HG02884 (cell line): ENCODE measurements around the gene PRKCE.

Source experiments
- ATAC-seq: cut with Tn5 transposase; IDR thresholded peaks from one replicate; pipeline ENCODE4 v1.9.1; 2021; ENCODE audit warnings: mild to moderate bottlenecking, moderate library complexity; ENCODE audit not compliant: unreplicated experiment

Gene PRKCE

DNA sequence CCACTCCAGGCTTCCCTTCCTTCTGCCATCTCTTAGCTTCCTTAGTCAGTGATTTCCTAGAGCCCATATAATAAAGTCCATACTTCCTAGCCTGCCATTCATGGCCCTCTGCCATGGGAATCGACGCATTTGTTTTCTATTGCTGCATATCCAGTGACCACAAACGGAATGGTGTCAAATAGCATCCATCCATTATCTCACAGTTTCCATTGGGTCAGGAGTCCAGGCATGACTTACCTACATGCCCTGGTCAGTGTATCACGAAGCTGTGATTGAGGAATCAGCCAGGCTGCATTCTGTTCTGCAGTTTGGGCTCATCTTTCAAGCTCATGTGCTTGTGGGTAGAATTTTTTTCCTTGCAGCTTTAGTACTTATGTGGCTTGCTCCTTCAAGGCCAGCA lies 436.0 kb downstream of the PRKCE start:
- no peak for ATAC-seq

GRCh38 chr2:46091004-46091403 lies 439.5 kb downstream of the PRKCE start:
- ATAC-seq, result no peak

DNA sequence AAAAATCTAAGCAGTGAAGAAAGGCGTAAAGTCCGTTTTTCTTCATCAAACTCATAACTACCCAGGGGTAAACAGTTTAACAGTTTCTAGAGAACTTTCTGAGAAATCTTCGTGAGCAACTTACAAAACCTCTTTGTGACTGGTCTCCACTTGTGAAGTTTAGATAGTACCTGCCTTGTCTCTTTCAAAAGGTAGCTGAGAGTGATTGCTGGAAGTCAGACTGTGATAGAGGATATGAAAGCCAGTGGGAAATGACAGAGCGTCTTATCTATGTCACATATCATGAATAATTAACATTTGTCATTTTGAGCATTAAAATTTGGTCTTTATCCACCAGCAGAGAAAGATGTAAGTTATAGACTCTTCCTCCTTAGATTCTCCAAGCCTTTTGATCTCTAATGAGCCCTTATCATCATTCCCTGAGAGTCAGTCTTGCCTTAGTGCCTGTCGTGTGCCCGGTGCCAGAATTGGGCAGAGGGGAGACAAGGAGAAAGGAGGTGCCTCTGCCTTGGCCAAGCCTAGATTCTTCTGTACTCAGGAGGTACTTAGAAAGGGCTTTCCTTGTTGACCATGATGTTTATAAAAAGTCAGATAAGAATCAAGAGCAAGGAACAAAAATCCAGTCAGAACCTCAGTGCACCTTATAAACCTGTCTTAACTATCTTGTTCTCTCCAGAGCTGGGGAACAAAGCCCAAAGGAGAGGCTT lies 440.6 kb downstream of the PRKCE start:
- no peak for ATAC-seq

DNA sequence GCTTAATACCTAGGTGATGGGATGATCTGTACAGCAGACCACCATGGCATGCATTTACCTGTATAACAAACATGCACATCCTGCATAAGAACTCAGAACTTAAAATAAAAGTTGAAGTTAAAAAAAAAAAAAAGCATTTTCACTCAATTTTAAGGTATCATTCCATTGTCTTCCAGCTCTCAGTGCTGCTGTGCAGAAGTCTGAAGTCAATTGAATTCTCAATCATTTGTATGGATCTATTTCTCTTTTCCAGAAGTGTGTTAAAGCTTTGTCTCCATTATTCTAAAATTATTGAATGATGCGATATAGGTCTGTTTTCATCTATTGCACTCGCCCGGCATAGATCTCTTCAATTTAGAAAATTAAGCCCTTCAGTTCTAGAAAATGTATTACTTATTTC lies 443.2 kb downstream of the PRKCE start:
- ATAC-seq, result no peak

GRCh38 chr2:46095830-46096229 lies 444.4 kb downstream of the PRKCE start:
- no peak for ATAC-seq

DNA sequence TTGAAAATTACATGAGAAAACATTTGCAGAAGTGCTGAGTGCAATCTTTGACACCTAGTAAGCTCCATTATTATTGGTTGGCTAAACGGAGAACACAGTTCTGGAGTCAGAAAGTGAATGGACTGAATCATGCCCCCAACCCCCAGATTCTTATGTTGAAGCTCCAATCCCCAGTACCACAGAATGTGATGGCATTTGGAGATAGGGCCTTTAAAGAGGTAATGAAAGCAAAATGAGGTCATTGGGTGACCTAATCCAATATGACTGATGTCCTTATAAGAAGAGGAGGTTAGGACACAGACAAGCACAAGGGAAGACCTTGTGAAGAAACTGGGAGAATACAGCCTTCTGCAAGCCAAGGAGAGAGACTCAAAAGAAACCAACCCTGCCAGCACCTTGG lies 444.8 kb downstream of the PRKCE start:
- ATAC-seq, result no peak

DNA sequence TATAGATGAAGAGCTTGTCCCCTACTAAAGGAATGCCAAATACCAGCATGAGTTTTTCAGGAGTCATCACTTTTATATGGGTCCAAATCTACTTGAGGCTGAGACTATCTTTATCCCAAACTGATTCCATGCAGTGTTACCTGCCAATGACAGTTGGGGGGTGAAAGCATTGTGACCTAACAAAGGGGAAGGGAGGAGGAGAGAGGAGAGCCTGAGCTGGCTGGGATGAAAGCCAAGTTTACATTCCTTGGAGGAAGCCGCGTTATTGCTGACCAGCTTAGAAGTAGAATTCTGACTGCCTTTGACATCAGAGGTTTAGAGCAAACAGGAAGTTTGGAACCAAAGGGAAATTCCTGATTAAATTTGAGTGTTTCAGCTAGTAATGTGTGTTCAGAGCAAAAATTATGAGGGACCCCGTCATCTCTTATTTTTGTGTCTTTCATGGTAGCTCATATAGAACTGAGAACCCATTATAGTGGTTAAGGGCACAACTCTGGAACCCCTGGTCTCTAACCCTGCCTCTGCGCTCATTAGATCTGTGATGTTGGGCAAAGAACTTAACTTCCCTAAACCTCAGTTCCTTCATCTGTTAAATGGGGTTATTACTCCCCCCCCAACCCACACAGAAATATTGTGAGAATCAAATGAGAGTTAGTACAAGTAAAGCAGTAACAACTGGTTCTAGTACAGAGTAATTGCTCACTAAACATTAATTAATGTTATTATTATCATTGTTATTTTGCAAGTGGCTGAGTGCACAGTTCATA lies 446.4 kb downstream of the PRKCE start:
- ATAC-seq, result no peak

DNA sequence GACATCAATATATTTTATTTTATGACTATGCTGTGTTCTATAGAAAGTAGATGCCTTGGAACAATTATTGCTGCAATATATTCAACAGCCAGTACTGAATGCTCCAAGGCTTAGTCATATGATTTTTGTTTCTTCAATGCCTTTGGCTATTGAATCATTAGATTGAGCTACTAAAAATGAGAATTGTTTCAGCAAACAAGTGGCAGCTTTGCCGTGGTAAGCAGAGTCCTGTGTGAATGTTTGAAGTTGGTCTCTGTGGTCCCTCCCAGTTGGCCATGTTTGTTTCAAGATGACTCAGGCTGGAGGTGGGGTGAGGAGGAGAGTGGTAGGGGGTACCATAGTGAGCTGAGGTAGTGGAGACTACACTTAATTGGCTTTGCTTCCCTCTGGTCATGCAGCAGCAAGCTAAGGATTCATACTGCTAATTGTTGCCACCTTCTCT lies 447.2 kb downstream of the PRKCE start:
- no peak for ATAC-seq

GRCh38 chr2:46101557-46102220 lies 450.2 kb downstream of the PRKCE start:
- ATAC-seq, result no peak

GRCh38 chr2:46106690-46107089 lies 455.2 kb downstream of the PRKCE start:
- ATAC-seq, result no peak

- ATAC-seq, result no peak
These were observed 463.5 kb downstream of the PRKCE start for GRCh38 chr2:46114996-46115395.

- no peak for ATAC-seq
These were observed 464.7 kb downstream of the PRKCE start for GRCh38 chr2:46116150-46116549.

- no peak for ATAC-seq
These were observed 465.1 kb downstream of the PRKCE start for GRCh38 chr2:46116553-46116991.

- no peak for ATAC-seq
These were observed 465.9 kb downstream of the PRKCE start for GRCh38 chr2:46117379-46117778.

- ATAC-seq, result no peak
These were observed 466.5 kb downstream of the PRKCE start for GRCh38 chr2:46117994-46118393.

DNA sequence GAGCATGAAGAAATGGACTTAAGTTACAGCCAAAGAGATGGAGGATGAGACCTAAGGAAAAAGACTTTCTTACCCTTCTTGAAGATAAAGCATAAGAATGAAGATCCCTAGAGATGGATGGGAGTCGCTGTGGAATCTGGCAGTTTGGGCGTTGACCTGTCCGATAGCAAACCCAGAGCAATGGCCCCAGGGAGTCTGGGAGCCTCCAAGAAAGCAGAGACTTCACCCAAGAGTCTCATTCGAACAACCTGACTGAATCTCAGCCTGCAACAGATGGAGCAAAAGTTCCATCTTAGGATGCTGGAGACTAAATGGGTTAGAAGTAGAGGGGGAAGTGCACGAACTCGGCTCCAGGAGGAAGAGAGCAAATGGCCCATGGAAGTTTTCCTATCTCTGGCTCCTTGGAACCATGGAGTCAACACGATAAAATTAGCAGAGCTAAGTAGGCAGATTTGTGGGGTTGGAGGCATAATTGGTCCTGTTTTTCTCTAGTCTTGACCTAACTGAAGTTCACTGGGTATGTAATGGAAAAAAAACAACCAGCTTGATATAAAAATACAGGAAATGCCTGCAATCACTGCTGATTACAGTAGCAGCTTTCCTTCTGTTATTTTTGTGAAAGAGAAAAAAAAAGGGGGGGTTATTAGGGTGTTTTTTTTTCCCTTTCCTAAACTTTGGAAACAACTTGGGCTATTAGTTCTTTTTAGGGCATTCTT lies 467.3 kb downstream of the PRKCE start:
- ATAC-seq, result no peak

DNA sequence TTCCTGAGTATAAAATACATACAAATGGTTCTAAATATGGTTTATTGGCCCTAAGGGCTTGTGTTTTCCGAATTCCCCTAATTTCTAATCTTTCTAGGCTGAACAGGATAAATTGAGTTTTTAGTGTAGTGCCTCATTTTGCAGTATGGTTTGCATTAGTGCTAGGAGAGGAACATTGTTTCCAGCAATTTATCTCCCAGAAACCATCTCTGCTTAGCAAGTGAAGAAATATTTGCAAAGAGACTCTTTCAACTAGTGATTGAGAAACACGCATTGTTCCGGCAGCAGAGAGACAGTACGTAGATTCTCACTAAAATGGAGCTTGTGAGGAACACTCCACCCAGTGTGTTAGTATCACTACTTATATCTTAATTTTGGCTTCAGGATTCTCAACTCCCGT lies 468.0 kb downstream of the PRKCE start:
- ATAC-seq, result no peak

GRCh38 chr2:46120792-46121555 lies 469.5 kb downstream of the PRKCE start:
- ATAC-seq, result no peak

- no peak for ATAC-seq
These were observed 471.0 kb downstream of the PRKCE start for GRCh38 chr2:46122318-46122976.

GRCh38 chr2:46123013-46123412 lies 471.5 kb downstream of the PRKCE start:
- no peak for ATAC-seq
